GM12864 (cell line): ENCODE data around the gene DAG1.

Source experiments
- DNase-seq: peaks from one replicate; pipeline ENCODE4 v3.0.0-alpha.2; 2011; ENCODE audit warnings: low read depth
- H3K4me3 ChIP-seq: 2 replicates; pipeline ENCODE4 v1.5.1; 2011; ENCODE audit warnings: mild to moderate bottlenecking, low read depth, low read length, control low read depth
- CTCF ChIP-seq: IDR thresholded peaks from 2 replicates; pipeline ENCODE4 v1.5.1; 2011; ENCODE audit warnings: low read depth, mild to moderate bottlenecking, moderate library complexity, low read length, control low read depth, inconsistent platforms; ENCODE audit errors: missing control alignments

Gene DAG1

GRCh38 chr3:49512781-49513355, 42.8 kb downstream of the DAG1 start:
- no peak for DNase-seq
- no peak for TF ChIP-seq CTCF
- H3K4me3 ChIP-seq: no peak overlapping the region

- H3K4me3 ChIP-seq: no peak overlapping the region
- DNase-seq: no peak
- no peak for TF ChIP-seq CTCF
Observed at GRCh38 chr3:49513494-49514124, 43.5 kb downstream of the DAG1 start.

GRCh38 chr3:49518016-49518415, 47.9 kb downstream of the DAG1 start:
- H3K4me3 ChIP-seq: no peak overlapping the region
- DNase-seq: no peak
- TF ChIP-seq CTCF: no peak

GRCh38 chr3:49518441-49518840, 48.4 kb downstream of the DAG1 start:
- no peak for TF ChIP-seq CTCF
- no peak for DNase-seq
- no peak overlapping the region for H3K4me3 ChIP-seq

- H3K4me3 ChIP-seq: no peak overlapping the region
- TF ChIP-seq CTCF: no peak
- DNase-seq: no peak
Observed at GRCh38 chr3:49519296-49519695, 49.2 kb downstream of the DAG1 start.

GRCh38 chr3:49519916-49520385, 49.9 kb downstream of the DAG1 start:
- DNase-seq: no peak
- no peak for TF ChIP-seq CTCF
- no peak overlapping the region for H3K4me3 ChIP-seq
